Body of pancreas (tissue), 4 donors: Measurements from ENCODE around the gene ASXL3.

Experiments used
- POLR2A ChIP-seq, 3 donors: fragments of 450-650 bp; IDR thresholded peaks; one replicate each; pipeline ENCODE4 v1.6.1; 2016; ENCODE audit warnings: antibody characterized with exemption in 3 of 3, mild to moderate bottlenecking in 2 of 3
- TF ChIP-seq, protein P1 (sequence below), 7 experiments: fragments of 450-650 bp in 4 of 7; fragments of 200-600 bp in 3 of 7; sonication (generic) in 3 of 7; IDR thresholded peaks; one replicate each; pipeline ENCODE4 v1.5.1; 2016 to 2019; ENCODE audit warnings: antibody characterized with exemption in 7 of 7

DNA sequence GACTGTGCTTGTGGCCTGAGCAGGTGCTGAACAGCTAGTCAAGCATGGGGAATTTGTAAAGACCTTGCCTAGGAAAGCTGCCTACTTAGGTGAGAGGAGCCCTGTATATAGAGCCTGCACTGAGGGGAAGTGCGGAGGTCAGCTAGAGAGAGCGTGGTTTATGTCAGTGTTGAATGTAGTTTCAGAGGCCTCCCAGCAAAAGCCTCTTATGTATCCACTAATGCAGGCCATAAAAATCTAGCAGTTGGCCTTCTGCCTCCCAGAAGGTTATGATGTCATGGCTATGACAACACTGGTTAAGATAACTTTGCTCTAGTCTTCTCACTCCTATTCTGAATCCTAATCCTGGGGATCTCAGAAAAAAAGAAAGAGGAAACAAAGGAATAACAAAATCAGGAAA is 88.9 kb downstream of the ASXL3 start:
- no peak for TF ChIP-seq POLR2A (IDR thresholded peaks at IDR 0.05)
- TF ChIP-seq, protein P1, sequence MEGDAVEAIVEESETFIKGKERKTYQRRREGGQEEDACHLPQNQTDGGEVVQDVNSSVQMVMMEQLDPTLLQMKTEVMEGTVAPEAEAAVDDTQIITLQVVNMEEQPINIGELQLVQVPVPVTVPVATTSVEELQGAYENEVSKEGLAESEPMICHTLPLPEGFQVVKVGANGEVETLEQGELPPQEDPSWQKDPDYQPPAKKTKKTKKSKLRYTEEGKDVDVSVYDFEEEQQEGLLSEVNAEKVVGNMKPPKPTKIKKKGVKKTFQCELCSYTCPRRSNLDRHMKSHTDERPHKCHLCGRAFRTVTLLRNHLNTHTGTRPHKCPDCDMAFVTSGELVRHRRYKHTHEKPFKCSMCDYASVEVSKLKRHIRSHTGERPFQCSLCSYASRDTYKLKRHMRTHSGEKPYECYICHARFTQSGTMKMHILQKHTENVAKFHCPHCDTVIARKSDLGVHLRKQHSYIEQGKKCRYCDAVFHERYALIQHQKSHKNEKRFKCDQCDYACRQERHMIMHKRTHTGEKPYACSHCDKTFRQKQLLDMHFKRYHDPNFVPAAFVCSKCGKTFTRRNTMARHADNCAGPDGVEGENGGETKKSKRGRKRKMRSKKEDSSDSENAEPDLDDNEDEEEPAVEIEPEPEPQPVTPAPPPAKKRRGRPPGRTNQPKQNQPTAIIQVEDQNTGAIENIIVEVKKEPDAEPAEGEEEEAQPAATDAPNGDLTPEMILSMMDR (IDR thresholded peaks at IDR 0.05) = no peak
